Osteoblast (primary cell): ENCODE data around the gene BPIFA3. TPM values are rescaled to one million over a fixed set of nuclear protein-coding genes. Genes with fewer than 3 reads are reported as not detected.

Experiments used
- DNase-seq: peaks from one replicate; pipeline ENCODE4 v3.0.0; 2011; ENCODE audit warnings: low spot score, mixed read lengths; ENCODE audit not compliant: insufficient read length; ENCODE audit errors: missing footprints
- H2AFZ ChIP-seq: 2 replicates; pipeline ENCODE4 v1.6.0; 2011; ENCODE audit warnings: mild to moderate bottlenecking, low read length
- H3K27ac ChIP-seq: 2 replicates; pipeline ENCODE4 v1.5.1; 2011; ENCODE audit warnings: mild to moderate bottlenecking, low read depth, low read length, moderate library complexity
- H3K27me3 ChIP-seq: 2 replicates; pipeline ENCODE4 v1.6.0; 2012; ENCODE audit warnings: mild to moderate bottlenecking, control low read depth, inconsistent platforms, low read length, moderate library complexity; ENCODE audit not compliant: insufficient read depth
- H3K36me3 ChIP-seq: 2 replicates; pipeline ENCODE4 v1.5.1; 2011; ENCODE audit warnings: mild to moderate bottlenecking, low read length, control low read depth, moderate library complexity; ENCODE audit not compliant: insufficient read depth
- H3K4me1 ChIP-seq: 2 replicates; pipeline ENCODE4 v1.5.1; 2011; ENCODE audit warnings: mild to moderate bottlenecking, low read length, control low read depth, moderate library complexity; ENCODE audit not compliant: insufficient read depth
- H3K4me2 ChIP-seq: 2 replicates; pipeline ENCODE4 v1.6.0; 2011; ENCODE audit warnings: mild to moderate bottlenecking, low read length; ENCODE audit not compliant: insufficient read depth
- H3K4me3 ChIP-seq: fragments of 200-600 bp; sonication (generic); 3 replicates; pipeline ENCODE4 v1.5.1; 2012; ENCODE audit warnings: mild to moderate bottlenecking, low read length, inconsistent platforms; ENCODE audit not compliant: insufficient read depth
- H3K79me2 ChIP-seq: 2 replicates; pipeline ENCODE4 v1.6.0; 2012; ENCODE audit warnings: mild to moderate bottlenecking, low read length, control low read depth, inconsistent platforms; ENCODE audit not compliant: insufficient read depth
- H3K9me3 ChIP-seq: 2 replicates; pipeline ENCODE4 v1.5.1; 2011; ENCODE audit warnings: low read depth, low read length, control low read depth
- H4K20me1 ChIP-seq: 2 replicates; pipeline ENCODE4 v1.6.0; 2012; ENCODE audit warnings: mild to moderate bottlenecking, low read length, control low read depth; ENCODE audit not compliant: insufficient read depth
- CTCF ChIP-seq: IDR thresholded peaks from 2 replicates; pipeline ENCODE4 v1.5.1; 2011; ENCODE audit warnings: mild to moderate bottlenecking, low read depth, low read length, moderate library complexity; ENCODE audit errors: extremely low read depth
- total RNA-seq: library from RNA; depleted of rRNA; stranded (reverse); fragments of >200 nt; gene quantifications from 2 replicates; pipeline ENCODE4 v1.2.3, GENCODE V29; 2012

The BPIFA3 gene
- total RNA-seq, 1 donor, result not detected

GRCh38 chr20:33209789-33210188, 7.4 kb upstream of the BPIFA3 start:
- peak; percentile 83 for DNase-seq
- Histone ChIP-seq H3K36me3 (no peaks in the 10 kb centered on the region), H2AFZ (no peak overlapping the region), H3K4me3 (no peak overlapping the region), H3K9me3 (no peaks in the 10 kb centered on the region), H3K27ac (no peak overlapping the region), H3K4me1 (no peaks in the 10 kb centered on the region), H4K20me1 (no peaks in the 10 kb centered on the region), H3K4me2 (no peak overlapping the region), H3K27me3 (peaks cover 7% of the 10 kb centered on the region), H3K79me2 (no peaks in the 10 kb centered on the region)
- no peak for TF ChIP-seq CTCF

- Histone ChIP-seq H3K4me1 (no peaks in the 10 kb centered on the region), H3K4me3 (no peak overlapping the region)
- TF ChIP-seq CTCF, result no peak
Measured at GRCh38 chr20:33210371-33210770, 6.8 kb upstream of the BPIFA3 start.

GRCh38 chr20:33211817-33212424, 5.2 kb upstream of the BPIFA3 start:
- no peaks in the 10 kb centered on the region for H3K9me3 ChIP-seq
- TF ChIP-seq CTCF, result peak; percentile 48
- no peak overlapping the region for H2AFZ ChIP-seq
- peaks cover 12% of the 10 kb centered on the region for H3K27me3 ChIP-seq
- no peak overlapping the region for H3K27ac ChIP-seq
- no peaks in the 10 kb centered on the region for H3K79me2 ChIP-seq
- DNase-seq, result no peak
- H3K4me2 ChIP-seq, result no peak overlapping the region
- no peak overlapping the region for H3K4me3 ChIP-seq
- no peaks in the 10 kb centered on the region for H3K36me3 ChIP-seq
- no peaks in the 10 kb centered on the region for H3K4me1 ChIP-seq
- H4K20me1 ChIP-seq, result no peaks in the 10 kb centered on the region

More at GRCh38 chr20:33210371-33210770, 6.8 kb upstream of the BPIFA3 start:
- Histone ChIP-seq H4K20me1 (no peaks in the 10 kb centered on the region), H2AFZ (no peak overlapping the region), H3K79me2 (no peaks in the 10 kb centered on the region), H3K27ac (no peak overlapping the region), H3K9me3 (no peaks in the 10 kb centered on the region), H3K36me3 (no peaks in the 10 kb centered on the region), H3K4me2 (no peak overlapping the region), H3K27me3 (peaks cover 11% of the 10 kb centered on the region)
- no peak for DNase-seq

- Histone ChIP-seq H2AFZ (no peak overlapping the region), H3K4me3 (no peak overlapping the region), H3K4me2 (no peak overlapping the region), H3K27ac (no peak overlapping the region), H4K20me1 (no peaks in the 10 kb centered on the region), H3K4me1 (no peaks in the 10 kb centered on the region), H3K27me3 (no peaks in the 10 kb centered on the region), H3K9me3 (no peaks in the 10 kb centered on the region), H3K36me3 (no peaks in the 10 kb centered on the region), H3K79me2 (no peaks in the 10 kb centered on the region)
- no peak for DNase-seq
- no peak for TF ChIP-seq CTCF
Measured at GRCh38 chr20:33224399-33224798, 7.2 kb downstream of the BPIFA3 start.
